Mucosa of descending colon (tissue), 3 donors: ENCODE data around the gene TRAF2. TPM values are rescaled to one million over a fixed set of nuclear protein-coding genes. Genes with fewer than 3 reads are reported as not detected.
A peak's percentile ranks its signal among the peaks of the same experiment; 100 is the strongest.
"Not testable (repeated sequence)": the region's sequence is repeated elsewhere in the genome, so short reads cannot be mapped to it uniquely, and the experiment has no call there.

ENCODE experiments used
- ATAC-seq: fragments of 200-7000 bp; cut with Tn5 transposase; one replicate; pipeline ENCODE4 v1.9.1; 2020; ENCODE audit warnings: mild to moderate bottlenecking, moderate library complexity
- DNase-seq, 3 donors: peaks; one replicate each; pipeline ENCODE4 v3.0.0-alpha.2; 2020
- H3K36me3 ChIP-seq: fragments of 200-600 bp; one replicate; pipeline ENCODE4 v1.8.0; 2021; ENCODE audit warnings: low read depth, mild to moderate bottlenecking
- H3K4me1 ChIP-seq: fragments of 200-600 bp; one replicate; pipeline ENCODE4 v1.8.0; 2021; ENCODE audit warnings: low read depth, mild to moderate bottlenecking
- H3K4me3 ChIP-seq: fragments of 200-600 bp; one replicate; pipeline ENCODE4 v1.8.0; 2021; ENCODE audit warnings: mild to moderate bottlenecking
- H3K9me3 ChIP-seq: fragments of 200-600 bp; one replicate; pipeline ENCODE4 v1.8.0; 2021; ENCODE audit warnings: mild to moderate bottlenecking
- CTCF ChIP-seq: fragments of 200-600 bp; IDR thresholded peaks from one replicate; pipeline ENCODE4 v1.8.0; 2022; ENCODE audit warnings: antibody characterized with exemption, mild to moderate bottlenecking
- intact Hi-C, 2 donors: fragments of 100-400 bp; cut with DNase I in 1 of 2; cut with micrococcal nuclease in 1 of 2; formaldehyde crosslinking; loops; one replicate each; pipeline versions ENCODE4 v1.11.0 to v1.11.1; 2022; cut with DNase I, micrococcal nuclease
- total RNA-seq, 3 donors: library from RNA; stranded (reverse); fragmentation: NEBNext Ultra II Directional in 2 of 3; extraction: Animal tissue kit (Norgen Biotek cat#: 25700) in 2 of 3; gene quantifications; one replicate each; pipeline versions ENCODE4 v1.2.1 to v1.2.4, GENCODE V29; 2021 to 2023
- donor health status: DM: no; HTN: no; CAD: no; lungs with moderate emphysema.
- donor health status: DM: no; HTN: no; CAD: no.
- donor health status: DM: no; HTN: yes; CAD: no.

TRAF2 gene
- total RNA-seq, 3 donors from 2014 or later = 19.6 to 28.2 (median 21.1) TPM

- peak; percentile 66 for TF ChIP-seq CTCF
- H3K4me3 ChIP-seq, H3K9me3 ChIP-seq, H3K36me3 ChIP-seq, ATAC-seq, intact Hi-C loops: not testable (repeated sequence)
- H3K4me1 ChIP-seq = peaks cover 47% of the 10 kb centered on the region
- peak in 2 of 3 donors; percentile 75 to 77 for DNase-seq
These were observed 42.2 kb upstream of the TRAF2 start for GRCh38 chr9:136843801-136844740.

- intact Hi-C loops = no loop called here
- Histone ChIP-seq H3K4me3 (no peak overlapping the region), H3K4me1 (peaks cover 49% of the 10 kb centered on the region), H3K36me3 (no peaks in the 10 kb centered on the region), H3K9me3 (no peaks in the 10 kb centered on the region)
- ATAC-seq (no peak), DNase-seq (peak in 1 of 3 donors; percentile 44)
- TF ChIP-seq CTCF = no peak
These were observed 41.4 kb upstream of the TRAF2 start for GRCh38 chr9:136844761-136845464.

GRCh38 chr9:136845465-136846260 is 40.7 kb upstream of the TRAF2 start:
- no peak overlapping the region for H3K4me3 ChIP-seq
- no peaks in the 10 kb centered on the region for H3K9me3 ChIP-seq
- DNase-seq = peak in 1 of 3 donors; percentile 41
- no peak for ATAC-seq
- H3K36me3 ChIP-seq = no peaks in the 10 kb centered on the region
- TF ChIP-seq CTCF = no peak
- intact Hi-C loops = no loop called here
- H3K4me1 ChIP-seq = peaks cover 46% of the 10 kb centered on the region

- no peak for TF ChIP-seq CTCF
- H3K4me1 ChIP-seq = peaks cover 38% of the 10 kb centered on the region
- no peaks in the 10 kb centered on the region for H3K9me3 ChIP-seq
- H3K4me3 ChIP-seq = no peak overlapping the region
- DNase-seq = peak in 1 of 3 donors; percentile 48
- intact Hi-C loops = no loop called here
- no peaks in the 10 kb centered on the region for H3K36me3 ChIP-seq
- ATAC-seq = no peak
These were observed 39.8 kb upstream of the TRAF2 start for GRCh38 chr9:136846376-136847087.
